DMS153 treated with DMSO at 0.1 percent for 48 hours (cell line): Measurements from ENCODE around the gene ZBED2.

ENCODE experiments used
- DNase-seq: peaks from one replicate; lab custom pipeline; 2025; ENCODE audit not compliant: unreplicated experiment; lab: John Stamatoyannopoulos, UW

Gene ZBED2

DNA sequence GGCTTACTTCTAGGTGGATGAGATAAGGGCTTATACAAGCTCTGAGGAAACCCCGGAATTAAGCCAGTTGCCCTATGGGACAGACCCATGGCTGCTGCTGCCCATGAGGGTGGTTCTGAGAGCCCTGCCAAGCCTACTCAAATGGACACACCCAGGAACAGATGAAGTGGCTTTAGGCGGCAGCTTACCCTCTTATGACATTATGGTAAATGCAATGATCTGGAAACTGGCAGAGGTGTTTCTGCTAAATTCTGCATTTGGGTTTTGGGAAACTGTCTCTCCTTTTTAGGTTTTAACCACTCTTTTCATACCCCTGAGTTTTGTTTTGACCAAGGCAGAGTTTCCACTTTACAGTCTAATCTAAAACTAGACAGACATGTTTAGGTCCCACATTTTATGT is 9.0 kb upstream of the ZBED2 start:
- no peak for DNase-seq

DNA sequence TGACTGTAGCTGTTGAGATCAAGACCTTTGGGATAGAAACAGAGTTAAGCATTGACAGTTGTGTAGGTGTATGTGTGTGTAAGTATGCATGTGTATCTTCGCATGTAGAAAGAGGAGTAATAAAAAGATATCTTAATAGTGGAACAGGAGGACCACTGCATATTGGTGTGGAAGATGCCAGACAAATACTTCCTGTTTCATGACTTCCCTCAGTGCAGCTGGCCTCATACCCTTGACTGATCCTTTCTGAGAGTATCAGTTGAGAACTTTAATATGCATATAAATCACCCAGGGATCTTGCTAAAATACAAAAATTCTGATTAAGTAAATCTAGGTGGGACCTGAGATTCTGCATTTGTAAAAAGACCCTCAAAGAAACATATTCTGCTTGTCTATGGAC is 8.5 kb upstream of the ZBED2 start:
- no peak for DNase-seq

DNA sequence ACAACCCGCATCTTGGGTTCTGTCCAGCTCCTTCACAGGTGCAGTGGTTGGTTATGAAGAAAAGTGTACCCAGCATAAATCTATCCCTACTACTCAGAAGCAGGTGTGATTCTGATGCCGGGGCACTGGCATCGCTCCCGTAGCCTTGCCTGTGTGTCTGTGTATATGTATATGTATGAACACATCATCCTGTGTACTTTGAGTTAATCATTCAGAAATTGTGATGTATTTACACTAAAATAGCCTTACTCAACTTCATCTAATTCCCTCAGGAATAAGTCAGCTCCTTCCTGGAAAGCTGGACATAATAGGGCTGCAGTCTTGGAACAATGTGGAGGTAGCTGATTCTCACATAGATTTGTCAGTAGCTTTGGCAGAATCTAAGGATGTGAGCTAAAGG is 6.7 kb upstream of the ZBED2 start:
- DNase-seq, result no peak

DNA sequence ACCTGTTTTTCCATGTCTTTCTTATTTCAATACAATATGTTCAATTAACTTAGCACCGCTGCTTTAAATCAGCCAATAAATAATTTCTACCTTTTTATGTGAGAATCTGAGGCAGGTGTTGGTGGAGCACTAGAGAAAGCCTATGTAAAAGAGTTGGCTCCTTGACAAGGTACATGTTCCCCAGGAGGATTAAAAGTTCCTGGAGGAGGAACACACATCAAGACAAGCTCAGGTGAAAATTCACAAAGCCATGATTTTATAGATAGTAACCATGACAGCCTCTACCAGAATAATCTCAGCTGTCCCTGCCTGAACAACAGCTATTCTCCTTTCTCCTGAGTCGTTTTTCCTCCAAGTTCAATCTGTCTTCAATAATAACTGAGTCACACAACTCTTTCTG is 3.4 kb upstream of the ZBED2 start:
- no peak for DNase-seq

DNA sequence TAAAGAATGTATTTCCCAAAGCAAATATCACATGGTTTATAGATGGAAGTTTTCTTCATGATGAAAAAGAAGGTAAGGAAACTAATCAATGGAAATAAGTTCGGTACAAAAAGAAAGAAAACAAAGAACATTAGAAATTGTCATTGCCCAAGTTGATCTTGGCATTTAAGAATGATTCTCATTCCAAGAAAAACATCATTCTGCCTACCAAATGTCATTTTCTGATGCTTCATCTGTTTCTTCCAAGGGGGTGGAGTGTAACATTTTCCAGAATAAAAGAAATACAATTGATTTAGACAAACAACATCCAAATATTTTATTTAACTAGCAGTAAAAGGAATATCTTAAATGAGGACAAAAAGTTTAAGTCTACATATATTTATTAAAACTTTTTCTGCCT is 3.0 kb upstream of the ZBED2 start:
- no peak for DNase-seq

DNA sequence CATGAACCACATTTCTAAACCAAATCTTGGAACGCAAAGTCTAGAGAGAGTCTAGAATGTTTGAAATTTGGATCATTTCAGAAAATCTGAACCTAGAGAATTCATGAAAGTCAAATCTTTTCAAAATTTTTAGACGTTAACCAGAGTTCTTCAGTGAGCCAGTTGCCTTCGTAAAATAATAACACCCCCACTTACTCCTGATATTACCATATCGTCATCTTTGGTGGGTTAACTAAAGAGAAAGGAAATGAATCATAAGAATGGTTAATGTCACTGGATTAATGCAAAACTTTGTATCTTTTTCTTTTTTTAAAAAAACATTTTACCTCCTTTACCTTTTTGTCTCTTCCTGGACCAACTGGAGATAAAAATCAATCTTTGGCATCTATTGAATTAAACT is 1.2 kb upstream of the ZBED2 start:
- DNase-seq, result no peak

DNA sequence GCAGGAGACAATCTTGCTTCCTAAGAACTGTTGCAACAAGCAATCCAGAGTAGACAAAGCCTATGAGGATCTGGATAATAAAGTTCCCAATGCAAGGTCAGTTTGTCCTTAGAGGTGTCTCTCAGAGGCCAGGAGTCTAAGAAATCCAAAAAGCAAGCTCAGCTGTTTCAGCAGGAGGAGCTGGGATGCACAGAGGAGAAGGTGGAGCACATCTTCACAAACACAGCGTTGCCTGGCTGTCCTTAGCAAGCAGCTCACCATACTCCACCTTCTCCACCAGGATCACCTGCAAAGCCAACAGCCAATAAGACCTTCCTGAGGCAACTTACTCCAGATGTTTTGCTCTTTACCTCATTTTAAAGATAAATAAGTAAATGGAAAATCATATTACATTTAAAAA is 365 bp downstream of the ZBED2 start:
- no peak for DNase-seq

DNA sequence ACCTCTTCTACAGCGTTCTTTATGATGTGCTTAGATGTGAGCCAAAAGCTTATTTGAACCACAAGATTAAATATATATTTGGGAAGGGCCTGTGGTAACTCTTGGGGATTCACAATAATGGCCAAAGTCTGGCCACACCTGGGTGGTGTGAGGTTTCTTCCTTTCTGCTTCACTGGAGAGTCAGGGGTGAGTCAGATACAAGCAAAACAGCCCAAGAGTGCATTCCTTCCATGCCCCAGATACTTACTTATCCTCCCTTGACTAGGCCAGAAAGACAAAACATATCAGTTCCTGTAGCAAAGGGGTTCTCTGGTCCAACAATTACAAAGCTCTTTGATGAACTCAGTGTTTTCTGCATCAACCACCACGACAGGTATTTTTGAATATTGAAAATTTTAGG is 941 bp downstream of the ZBED2 start:
- DNase-seq, result no peak

DNA sequence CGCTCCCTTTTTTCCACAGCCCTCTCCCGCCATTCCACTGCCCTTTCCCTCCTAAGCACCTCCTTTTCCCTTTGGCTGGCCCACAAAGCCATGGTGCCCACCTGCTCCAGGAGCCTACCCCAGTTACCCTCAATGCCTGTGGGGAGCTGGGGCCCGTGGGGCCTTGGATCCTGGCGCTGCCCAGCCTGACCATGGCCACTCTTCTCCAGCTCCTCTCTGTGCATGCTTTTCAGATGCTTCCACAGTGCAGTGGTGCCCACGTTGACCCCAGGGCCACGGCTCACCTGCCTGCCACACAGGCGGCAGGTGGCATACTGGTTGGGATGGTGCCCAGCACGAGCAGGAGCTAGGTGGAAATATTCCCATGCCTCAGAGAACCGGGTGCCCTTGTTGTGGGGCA is 1.5 kb downstream of the ZBED2 start:
- no peak for DNase-seq

DNA sequence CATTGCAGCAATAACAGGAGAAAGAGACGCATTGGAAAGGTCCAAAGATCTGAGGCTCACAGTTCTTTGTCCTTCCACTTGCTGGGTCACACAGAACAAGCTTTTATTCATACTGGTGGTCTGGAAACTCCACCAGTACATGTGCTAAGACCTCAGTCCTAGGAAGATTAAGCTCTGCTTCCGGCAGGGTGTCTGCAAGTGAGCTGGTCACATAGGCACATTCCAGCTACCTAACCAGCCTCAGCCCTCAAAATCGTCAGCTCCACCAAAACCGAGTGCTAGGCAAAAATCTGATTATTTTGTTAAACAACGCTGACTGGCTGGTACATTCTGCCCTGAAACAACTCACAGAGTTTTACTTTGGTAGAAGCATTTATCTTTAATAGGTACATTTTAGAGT is 2.2 kb downstream of the ZBED2 start:
- DNase-seq, result no peak

DNA sequence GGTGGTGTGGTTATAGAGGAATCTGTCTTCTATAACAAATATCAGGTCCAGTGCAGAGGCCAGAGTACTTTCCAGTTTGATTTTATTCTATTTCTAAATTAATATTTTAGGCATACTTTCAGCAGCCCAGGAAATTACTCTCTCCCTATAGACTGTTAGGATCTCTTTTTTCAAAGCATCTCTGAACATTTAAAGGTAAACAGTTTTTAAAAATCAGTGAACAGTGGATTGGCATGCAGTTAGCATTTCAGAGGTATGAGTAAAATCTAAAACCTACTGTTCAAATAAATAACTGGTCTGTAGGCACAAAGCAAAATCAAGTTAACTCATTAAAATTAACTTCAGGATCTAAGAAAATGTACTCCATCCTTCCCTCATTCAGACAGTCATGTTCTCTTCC is 3.0 kb downstream of the ZBED2 start:
- DNase-seq, result no peak

DNA sequence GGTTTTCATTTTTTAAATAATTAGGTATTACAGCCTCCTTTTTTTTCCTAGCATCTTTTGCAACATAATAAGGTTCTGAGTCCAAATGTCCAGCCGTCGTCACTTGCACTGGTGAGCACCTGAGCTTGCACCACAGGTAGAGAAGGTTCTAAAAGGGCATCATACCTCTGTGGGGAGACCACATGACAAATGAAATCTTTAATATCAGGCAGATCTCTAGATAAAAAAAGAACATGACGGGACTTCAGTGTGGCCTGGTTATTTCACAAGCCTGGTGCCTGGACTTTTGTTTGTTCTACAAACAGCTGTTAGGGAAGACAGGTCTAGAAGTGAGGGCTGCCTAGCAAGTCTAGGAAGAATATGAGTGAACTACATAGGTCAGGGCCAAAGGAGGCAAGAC is 3.6 kb downstream of the ZBED2 start:
- DNase-seq, result no peak

DNA sequence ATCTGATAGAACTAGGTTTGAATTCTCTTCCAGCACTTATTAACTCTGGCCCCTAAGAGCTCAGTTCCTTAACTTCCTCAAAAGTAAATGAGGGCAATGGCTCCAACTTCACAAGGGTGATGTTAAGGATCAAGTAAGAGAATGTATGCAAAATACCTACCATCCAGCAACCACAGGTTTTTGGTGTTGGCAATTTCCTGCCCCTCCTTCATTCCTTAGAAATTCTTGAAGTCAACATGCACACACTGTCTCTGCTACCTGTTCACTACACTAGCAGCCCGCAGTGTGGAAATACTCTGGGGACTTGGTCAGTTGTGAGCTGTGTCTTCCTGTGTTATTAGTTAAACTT is 5.0 kb downstream of the ZBED2 start:
- DNase-seq, result no peak

DNA sequence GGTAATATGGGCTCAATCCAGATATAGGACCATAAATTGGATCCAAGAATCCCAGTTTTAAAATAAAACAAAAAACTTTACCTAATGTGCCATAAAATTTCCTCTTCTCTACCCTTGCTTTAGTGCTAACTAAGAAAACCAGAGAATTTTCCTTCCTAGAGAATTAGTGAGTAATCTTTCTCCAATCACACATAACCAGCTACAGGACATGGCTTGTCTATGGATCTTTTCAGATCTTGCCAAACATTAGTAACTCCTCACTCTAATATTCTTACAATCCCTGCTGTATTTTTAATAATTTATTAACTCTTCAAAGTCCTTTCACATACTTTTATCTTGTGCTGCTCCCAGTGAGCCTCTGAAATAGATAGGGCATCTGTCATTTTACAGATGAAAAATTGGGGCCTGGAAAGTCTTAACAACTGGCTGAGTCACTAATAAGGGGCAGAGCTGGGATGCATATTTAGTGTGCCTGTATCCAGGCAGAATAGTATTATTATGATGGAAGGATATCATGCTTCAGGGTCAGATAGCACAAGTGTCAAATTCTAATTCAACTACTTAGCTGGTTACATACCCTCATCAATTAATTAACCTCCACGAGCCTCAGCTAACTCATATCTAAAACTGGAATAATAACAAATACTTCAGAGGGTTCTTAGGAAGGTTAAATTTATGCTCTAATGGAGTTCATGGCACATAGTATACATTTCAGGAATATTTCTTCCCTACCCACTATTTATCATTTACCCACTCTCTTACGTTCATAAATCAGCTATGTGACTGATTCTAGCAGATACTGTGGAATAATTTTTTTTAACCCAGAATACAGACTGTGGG is 5.6 kb downstream of the ZBED2 start:
- no peak for DNase-seq

DNA sequence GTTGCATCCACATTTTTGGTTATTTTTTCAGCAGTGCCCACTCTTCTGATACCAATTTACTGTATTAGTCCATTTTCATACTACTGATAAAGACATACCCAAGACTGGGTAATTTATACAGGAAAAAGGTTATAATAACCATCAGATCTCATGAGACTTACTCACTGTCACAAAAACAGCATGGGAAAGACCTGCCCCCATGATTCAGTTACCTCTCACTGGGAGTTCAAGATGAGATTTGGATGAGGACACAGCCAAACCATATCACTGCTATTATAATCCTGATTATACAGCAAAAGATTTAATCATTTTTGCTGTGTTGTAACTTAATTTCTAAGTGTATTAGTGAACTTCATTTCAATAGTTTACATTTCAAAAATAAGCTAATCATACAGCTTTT is 6.6 kb downstream of the ZBED2 start:
- no peak for DNase-seq

DNA sequence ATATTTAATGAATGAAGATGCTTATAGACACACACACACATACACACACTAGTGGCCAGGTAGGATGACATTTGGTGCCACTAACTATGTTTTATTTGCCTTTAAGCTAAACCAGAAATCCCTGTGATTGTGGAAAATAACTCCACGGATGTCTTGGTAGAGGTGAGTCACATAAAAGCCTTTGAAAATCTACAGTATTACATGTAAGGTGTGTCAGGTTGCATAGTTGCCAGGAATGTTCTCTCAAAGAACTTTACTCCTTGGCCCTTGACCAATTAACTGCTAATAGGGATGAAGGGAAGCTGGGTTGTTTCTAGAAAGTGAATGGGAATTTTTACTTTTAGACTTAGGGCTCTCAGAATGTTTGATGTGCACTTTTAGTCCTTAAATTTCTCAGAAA is 9.9 kb downstream of the ZBED2 start:
- no peak for DNase-seq

DNA sequence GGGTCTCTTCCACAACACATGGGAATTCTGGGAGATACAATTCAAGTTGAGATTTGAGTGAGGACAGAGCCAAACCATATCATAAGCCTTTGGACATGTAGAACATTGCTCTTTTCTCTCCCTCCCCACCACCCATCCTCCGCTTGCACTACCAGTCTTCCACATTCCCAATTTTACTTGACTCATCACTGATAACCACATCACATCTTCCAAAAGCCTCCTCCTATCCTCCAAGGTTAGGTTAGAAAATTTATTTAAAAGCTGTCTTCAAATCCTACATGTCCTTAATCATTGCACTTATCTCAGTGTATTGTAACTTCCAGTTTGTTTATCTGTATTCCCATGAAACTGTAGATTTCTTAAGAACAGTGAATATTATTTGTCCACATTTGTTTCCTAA is 10.4 kb downstream of the ZBED2 start:
- no peak for DNase-seq

DNA sequence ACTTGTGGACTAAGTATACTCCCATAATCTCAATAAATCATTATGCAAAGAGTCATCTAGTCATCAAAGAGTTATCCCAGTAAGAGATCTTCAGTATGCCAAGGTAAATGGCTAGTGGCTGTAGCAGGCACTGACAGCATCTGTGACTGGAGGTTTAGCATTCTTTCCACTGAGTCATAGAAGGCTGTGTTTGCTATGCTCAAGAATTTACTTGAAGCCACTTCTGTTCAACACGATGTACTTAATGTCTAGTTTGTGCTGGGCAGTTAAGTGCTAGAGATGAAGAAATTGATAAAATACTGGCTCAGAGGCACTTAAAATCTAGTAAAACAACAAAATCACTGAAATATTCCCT is 13.0 kb downstream of the ZBED2 start:
- no peak for DNase-seq

DNA sequence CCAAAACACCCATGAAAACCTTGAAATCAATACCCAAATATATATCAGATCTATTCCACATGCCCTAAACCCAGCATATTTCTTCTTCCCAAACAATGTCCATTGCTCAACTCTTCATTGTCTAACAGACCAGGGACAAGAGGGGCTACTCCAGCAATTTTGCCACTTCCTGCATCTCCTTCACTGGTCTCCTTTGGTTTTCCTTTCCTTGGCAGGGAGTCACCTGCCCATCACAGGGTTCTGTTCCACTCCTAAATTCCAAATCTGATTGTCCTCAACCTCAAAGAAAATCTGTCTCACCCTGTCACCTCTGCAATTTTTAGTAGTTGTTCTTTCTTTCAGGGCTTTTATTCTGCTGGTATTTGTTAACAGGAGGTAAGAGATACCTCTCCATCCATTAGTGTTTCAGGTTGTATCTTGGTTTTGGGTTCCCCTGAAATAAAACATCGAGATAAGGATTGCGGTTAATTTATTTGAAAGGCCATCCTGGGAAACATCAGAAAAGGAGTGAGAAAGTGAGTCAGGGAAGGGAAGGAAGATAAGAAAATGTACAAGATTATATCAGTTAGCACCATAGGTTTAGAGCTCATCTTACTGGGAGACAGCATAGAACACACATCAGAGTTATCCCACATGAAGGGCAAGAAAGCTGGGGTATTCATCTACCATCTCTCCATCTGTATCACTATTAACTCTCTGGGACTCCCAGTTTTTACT is 13.6 kb downstream of the ZBED2 start:
- no peak for DNase-seq

DNA sequence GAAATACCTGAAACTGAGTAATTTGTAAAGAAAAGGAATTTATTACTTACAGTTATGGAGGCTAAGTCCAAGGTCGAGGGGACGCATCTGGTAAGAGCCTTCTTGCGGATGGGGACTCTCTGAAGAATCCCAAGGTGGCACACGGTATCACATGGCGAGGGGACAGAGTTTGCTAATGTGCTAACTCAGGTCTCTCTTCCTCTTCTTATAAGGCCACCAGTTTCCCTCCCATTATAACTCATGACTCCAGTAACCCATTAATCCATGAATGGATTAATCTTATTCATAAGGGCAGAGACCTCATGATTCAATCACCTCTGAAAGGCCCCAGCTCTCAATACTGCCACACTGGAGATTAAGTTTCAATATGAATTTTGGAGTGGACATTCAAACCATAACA is 15.7 kb downstream of the ZBED2 start:
- DNase-seq, result no peak

DNA sequence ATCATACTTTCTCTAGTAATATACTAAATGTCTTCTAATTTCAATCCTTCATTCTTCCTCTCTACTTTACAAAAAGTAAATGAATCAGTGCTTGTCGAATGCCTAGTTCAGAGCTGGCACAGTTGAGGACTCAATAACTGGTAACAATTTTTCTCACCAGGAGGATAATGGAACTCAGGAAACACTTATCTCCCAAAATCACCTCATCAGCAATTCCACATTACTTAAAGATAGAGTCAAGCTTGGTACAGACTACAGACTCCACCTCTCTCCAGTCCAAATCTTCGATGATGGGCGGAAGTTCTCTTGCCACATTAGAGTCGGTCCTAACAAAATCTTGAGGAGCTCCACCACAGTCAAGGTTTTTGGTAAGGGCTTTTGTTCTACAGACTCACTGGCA is 16.3 kb downstream of the ZBED2 start:
- no peak for DNase-seq

DNA sequence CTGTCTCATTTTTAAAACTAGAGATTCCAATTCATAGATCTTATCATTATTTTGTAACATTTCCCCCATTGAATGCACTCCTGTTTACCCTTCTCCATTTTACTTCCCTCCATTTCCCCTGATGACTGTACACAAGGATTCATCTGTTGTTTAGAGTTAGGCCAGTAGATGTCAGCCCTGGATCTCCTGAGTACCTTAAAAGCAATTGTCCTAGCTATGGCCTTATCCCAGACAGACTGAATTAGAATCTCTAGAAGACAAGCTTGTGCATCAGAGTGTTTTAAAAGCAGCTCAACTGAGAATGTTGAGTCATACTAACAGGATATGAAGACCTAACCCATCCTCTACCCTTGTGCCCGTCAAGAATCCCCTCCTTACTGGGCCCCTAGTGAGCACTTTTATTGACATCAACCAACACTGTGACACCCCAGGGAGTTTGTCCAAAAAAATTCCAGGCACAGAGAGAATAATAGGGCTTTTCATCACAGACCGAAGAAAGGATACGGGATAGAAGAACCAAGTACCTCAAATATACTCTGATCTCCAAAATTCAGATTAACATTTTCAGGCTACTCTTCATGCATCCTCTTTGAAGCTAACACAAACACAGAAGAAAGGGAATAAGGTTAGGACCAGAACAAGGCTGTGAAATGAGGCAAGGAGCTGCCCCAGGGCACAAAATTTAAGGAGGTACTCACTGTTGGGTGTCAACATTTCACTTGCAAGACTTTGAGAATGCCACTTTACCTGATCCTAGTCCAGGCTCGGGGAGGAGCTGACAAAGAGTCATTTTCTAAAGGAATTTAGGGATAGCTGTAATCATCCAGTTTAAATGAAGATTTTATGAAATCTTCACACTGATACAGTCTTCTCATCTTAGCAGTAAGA is 17.1 kb downstream of the ZBED2 start:
- no peak for DNase-seq
